HepG2 (cell line): ENCODE measurements around the gene FAM3A.
"Not testable (repeated sequence)": the region's sequence is repeated elsewhere in the genome, so short reads cannot be mapped to it uniquely, and the experiment has no call there.

Source experiments
- CEBPG ChIP-seq: IDR thresholded peaks from 2 replicates; pipeline ENCODE4 v1.6.1; 2016
- RBFOX2 ChIP-seq: fragments of 200-400 bp; formaldehyde crosslinking; IDR thresholded peaks from 2 replicates; pipeline ENCODE4 v1.6.1; 2017; ENCODE audit warnings: low read depth, mild to moderate bottlenecking, low read length
- TF ChIP-seq, protein P1 (sequence below): IDR thresholded peaks from 2 replicates; pipeline ENCODE4 v1.6.1; 2016; ENCODE audit warnings: low read depth, borderline replicate concordance

- TF ChIP-seq, protein P1, sequence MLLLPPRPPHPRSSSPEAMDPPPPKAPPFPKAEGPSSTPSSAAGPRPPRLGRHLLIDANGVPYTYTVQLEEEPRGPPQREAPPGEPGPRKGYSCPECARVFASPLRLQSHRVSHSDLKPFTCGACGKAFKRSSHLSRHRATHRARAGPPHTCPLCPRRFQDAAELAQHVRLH (CRISPR knock-in tag), result not testable (repeated sequence)
- not testable (repeated sequence) for TF ChIP-seq RBFOX2; CEBPG (CRISPR knock-in tag)
Measured at GRCh38 chrX:154560326-154560725, 44.3 kb upstream of the FAM3A start.
